Fibroblast of lung (primary cell): ENCODE measurements around the gene PPFIA4.

Experiments used
- CTCF ChIP-seq, 2 donors: IDR thresholded peaks in 1 of 2; conservative IDR thresholded peaks in 1 of 2; 1 replicate in 1 of 2; 2 replicates in 1 of 2; pipeline ENCODE4 v1.5.1; 2011 to 2012; ENCODE audit warnings: low read length in 2 of 2, control low read depth in 1 of 2, inconsistent platforms in 1 of 2, low read depth in 1 of 2, mild to moderate bottlenecking in 1 of 2
- EZH2 ChIP-seq: IDR thresholded peaks from 2 replicates; pipeline ENCODE4 v1.5.1; 2012; ENCODE audit warnings: low read length, control low read depth, mild to moderate bottlenecking; ENCODE audit errors: missing control alignments

- TF ChIP-seq CTCF (conservative IDR thresholded peaks at IDR 0.05 in 1 of 2, IDR thresholded peaks at IDR 0.05 in 1 of 2; ENCODE audit: low read depth in 1 of 2, low read length in 2 of 2) = no peak
- no peak for TF ChIP-seq EZH2
Observed at GRCh38 chr1:203091199-203091477, 64.8 kb downstream of the PPFIA4 start.
